Measurements from ENCODE around the gene LMAN2.

Gene LMAN2

DNA sequence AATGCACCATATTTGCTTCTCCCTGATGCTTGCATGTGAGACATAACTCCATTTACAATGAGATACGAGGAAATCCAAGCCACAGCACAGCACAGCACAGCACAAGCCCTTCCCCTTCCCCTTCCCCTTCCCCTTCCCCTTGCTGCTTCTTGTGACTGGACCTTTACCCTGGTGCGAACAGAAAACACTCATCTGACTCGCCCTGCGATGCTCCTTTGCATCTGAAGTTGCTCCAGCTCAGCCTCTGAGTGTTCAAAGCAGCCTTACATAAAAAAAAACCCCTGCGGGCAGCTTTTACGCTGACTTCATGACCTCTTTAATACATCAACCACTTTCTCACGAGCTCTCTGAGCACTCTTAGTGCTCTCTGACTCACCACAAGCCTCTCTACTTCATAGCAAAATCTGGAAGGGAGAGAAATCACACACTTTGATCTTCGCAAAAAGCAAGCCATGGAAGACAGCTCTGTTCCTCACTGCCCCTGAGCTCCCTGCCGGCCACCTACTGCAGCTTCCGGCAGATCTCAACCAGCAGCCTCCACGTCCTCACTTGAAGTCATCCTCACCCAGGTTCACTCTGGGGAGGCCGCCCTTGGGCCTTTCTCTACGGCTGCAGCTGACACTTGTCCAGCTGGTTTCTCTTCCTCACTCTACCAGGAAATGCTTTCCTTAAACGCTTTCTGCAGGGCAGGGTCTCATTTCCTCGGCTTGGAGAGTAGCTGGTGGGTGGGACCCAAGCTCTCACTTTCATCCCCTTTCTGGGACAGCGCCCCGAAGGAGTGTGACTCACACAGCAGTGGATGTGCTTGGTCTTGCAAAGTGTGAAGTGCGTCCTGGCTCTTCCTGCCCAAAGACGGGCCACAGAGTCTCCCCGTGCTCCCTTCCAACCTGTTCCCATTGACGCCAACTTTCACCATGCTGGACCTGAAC lies 38.0 kb upstream of the LMAN2 start:
- Mint-ChIP-seq H3K27ac (peak overlapping the region; percentile 19 to 75 (median 72)), H3K4me3 (peak overlapping the region in 1 of 3 experiments; percentile 1), H3K9me3 (peaks cover 2% of the 10 kb centered on the region), H3K4me1 (peaks cover 12% of the 10 kb centered on the region), H3K36me3 (ENCODE audit: low read depth) (no peaks in the 10 kb centered on the region), H3K27me3 (ENCODE audit: low read depth) (peaks cover 14% of the 10 kb centered on the region)
- TF ChIP-seq, protein P1, sequence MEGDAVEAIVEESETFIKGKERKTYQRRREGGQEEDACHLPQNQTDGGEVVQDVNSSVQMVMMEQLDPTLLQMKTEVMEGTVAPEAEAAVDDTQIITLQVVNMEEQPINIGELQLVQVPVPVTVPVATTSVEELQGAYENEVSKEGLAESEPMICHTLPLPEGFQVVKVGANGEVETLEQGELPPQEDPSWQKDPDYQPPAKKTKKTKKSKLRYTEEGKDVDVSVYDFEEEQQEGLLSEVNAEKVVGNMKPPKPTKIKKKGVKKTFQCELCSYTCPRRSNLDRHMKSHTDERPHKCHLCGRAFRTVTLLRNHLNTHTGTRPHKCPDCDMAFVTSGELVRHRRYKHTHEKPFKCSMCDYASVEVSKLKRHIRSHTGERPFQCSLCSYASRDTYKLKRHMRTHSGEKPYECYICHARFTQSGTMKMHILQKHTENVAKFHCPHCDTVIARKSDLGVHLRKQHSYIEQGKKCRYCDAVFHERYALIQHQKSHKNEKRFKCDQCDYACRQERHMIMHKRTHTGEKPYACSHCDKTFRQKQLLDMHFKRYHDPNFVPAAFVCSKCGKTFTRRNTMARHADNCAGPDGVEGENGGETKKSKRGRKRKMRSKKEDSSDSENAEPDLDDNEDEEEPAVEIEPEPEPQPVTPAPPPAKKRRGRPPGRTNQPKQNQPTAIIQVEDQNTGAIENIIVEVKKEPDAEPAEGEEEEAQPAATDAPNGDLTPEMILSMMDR (IDR thresholded peaks at IDR 0.05; ENCODE audit: unreplicated experiment in 3 of 3), result no peak

DNA sequence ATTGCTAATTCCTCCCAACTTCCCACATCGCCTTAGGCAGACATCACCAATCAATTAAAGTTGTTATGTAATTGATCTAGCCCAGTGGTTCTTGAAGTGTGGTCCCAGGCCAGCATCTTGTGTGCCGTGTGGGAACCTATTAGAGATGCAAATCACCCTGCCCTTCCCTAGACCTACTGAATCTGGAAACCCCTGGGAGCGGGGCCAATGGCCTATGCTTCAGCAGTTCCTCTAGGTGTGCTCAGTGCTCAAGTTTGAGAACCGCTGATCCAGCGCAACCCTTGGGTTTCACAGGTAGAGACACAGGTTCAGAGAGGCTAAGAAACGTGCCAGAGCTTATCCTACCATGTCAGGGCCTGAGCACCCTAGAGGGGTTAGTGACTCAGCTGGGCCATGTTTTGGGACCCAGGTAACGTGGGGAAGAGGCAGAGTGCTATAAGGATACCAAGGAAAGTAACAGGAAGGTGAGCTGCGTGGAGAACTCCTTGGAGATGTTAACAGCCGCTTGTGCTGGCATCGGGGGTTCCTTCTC lies 37.1 kb upstream of the LMAN2 start:
- Mint-ChIP-seq H3K27me3 (ENCODE audit: low read depth) (peaks cover 18% of the 10 kb centered on the region), H3K27ac (peak overlapping the region in 2 of 3 experiments; percentile 8 to 72), H3K36me3 (ENCODE audit: low read depth) (no peaks in the 10 kb centered on the region), H3K9me3 (peaks cover 2% of the 10 kb centered on the region), H3K4me3 (no peak overlapping the region), H3K4me1 (peaks cover 12% of the 10 kb centered on the region)
- TF ChIP-seq, protein P1 (IDR thresholded peaks at IDR 0.05; ENCODE audit: unreplicated experiment in 3 of 3), result no peak

DNA sequence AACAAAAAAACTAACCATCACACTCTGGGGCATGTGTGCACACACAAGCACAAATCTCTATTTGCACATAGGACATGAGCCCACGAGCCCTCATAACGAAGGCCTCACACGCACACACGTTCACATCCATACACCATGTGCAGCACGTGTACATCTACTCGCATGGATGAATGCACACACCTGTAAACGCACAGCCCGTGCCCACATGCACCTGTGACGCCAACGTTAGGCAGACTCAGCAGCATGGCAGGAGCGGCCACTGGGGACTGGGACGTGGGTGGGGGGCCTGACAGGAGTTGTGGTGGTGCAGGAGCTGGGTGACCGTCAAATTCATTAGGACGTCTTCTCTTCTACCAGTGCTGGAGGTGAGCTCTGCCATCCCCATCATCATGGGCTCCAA lies 35.9 kb upstream of the LMAN2 start:
- Mint-ChIP-seq H3K4me1 (peaks cover 16% of the 10 kb centered on the region), H3K9me3 (peaks cover 2% of the 10 kb centered on the region), H3K27ac (no peak overlapping the region), H3K27me3 (ENCODE audit: low read depth) (peaks cover 21% of the 10 kb centered on the region), H3K4me3 (peak overlapping the region in 1 of 3 experiments; percentile 23), H3K36me3 (ENCODE audit: low read depth) (no peaks in the 10 kb centered on the region)
- TF ChIP-seq, protein P1 (IDR thresholded peaks at IDR 0.05; ENCODE audit: unreplicated experiment in 3 of 3), result no peak

DNA sequence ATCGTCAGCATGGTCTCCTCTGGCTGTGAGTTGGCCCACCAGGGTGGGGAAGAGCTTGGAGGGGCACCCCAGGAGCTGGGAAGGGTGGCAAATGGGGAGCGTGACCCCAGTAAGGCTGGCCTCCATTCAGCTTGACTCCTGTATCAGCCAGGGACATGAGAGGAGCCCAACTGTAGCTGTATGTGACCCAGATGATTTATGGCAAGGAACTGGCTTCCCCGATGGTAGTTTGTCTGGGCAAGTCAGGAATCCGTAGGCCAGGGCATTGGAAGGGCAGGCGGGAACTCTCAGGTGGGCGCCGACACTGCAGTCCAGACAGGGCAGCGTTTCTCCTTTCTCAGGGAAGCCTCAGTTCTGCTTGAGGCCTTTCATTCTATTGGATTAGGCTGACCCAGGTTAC lies 35.1 kb upstream of the LMAN2 start:
- no peak overlapping the region for H3K27ac Mint-ChIP-seq
- H3K4me1 Mint-ChIP-seq, result peaks cover 18% of the 10 kb centered on the region
- TF ChIP-seq, protein P1 (IDR thresholded peaks at IDR 0.05; ENCODE audit: unreplicated experiment in 3 of 3), result no peak
- H3K27me3 Mint-ChIP-seq (ENCODE audit: low read depth), result peaks cover 22% of the 10 kb centered on the region
- H3K4me3 Mint-ChIP-seq, result no peak overlapping the region
- no peaks in the 10 kb centered on the region for H3K36me3 Mint-ChIP-seq (ENCODE audit: low read depth)
- H3K9me3 Mint-ChIP-seq, result peaks cover 2% of the 10 kb centered on the region

DNA sequence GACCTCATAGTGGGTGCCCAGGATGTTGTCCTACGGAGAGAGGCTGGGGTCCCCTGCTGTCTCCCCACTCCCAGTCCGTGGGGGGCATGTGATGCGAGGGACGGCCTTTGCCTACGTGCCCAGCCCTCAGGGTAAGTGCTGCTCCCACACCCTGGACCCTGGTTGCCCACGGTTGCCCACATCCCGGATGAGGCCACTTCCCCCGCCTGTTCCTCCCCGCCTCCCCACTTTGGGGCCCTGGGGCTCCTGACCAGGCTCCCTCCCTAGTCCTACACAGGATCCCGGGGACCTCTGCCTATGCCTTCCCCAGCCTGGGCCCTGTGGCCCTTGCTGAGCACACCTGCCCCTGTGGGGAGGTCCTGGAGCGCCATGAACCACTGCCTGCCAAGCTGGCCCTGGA lies 34.3 kb upstream of the LMAN2 start:
- peaks cover 24% of the 10 kb centered on the region for H3K4me1 Mint-ChIP-seq
- no peaks in the 10 kb centered on the region for H3K36me3 Mint-ChIP-seq (ENCODE audit: low read depth)
- peaks cover 2% of the 10 kb centered on the region for H3K9me3 Mint-ChIP-seq
- peaks cover 26% of the 10 kb centered on the region for H3K27me3 Mint-ChIP-seq (ENCODE audit: low read depth)
- no peak overlapping the region for H3K4me3 Mint-ChIP-seq
- TF ChIP-seq, protein P1 (IDR thresholded peaks at IDR 0.05; ENCODE audit: unreplicated experiment in 3 of 3), result no peak
- H3K27ac Mint-ChIP-seq, result no peak overlapping the region

Measured in nephron (organoid).